Osteocyte (in vitro differentiated cells): ENCODE results near the gene RASGEF1C. TPM values are rescaled to one million over a fixed set of nuclear protein-coding genes. Genes with fewer than 3 reads are reported as not detected.
"Not testable (repeated sequence)": the region's sequence is repeated elsewhere in the genome, so short reads cannot be mapped to it uniquely, and the experiment has no call there.

Source experiments
- DNase-seq: peaks from one replicate; pipeline ENCODE4 v3.0.0; 2021; ENCODE audit warnings: mixed read lengths; ENCODE audit not compliant: unreplicated experiment; ENCODE audit errors: extremely low spot score
- H3K27ac Mint-ChIP-seq: one replicate; pipeline ENCODE4 v1.8.0; 2021; ENCODE audit warnings: mild to moderate bottlenecking, mixed read lengths; ENCODE audit not compliant: unreplicated experiment
- H3K27me3 Mint-ChIP-seq: one replicate; pipeline ENCODE4 v1.8.0; 2021; ENCODE audit warnings: mixed read lengths; ENCODE audit not compliant: unreplicated experiment
- H3K36me3 Mint-ChIP-seq: one replicate; pipeline ENCODE4 v1.8.0; 2021; ENCODE audit warnings: mixed read lengths; ENCODE audit not compliant: unreplicated experiment
- H3K4me1 Mint-ChIP-seq: one replicate; pipeline ENCODE4 v1.8.0; 2021; ENCODE audit warnings: mixed read lengths; ENCODE audit not compliant: unreplicated experiment
- H3K4me3 Mint-ChIP-seq: one replicate; pipeline ENCODE4 v1.8.0; 2021; ENCODE audit warnings: mild to moderate bottlenecking, moderate library complexity, mixed read lengths; ENCODE audit not compliant: unreplicated experiment
- H3K9me3 Mint-ChIP-seq: one replicate; pipeline ENCODE4 v1.8.0; 2021; ENCODE audit warnings: mixed read lengths; ENCODE audit not compliant: unreplicated experiment
- CTCF ChIP-seq: fragments of 200-600 bp; sonication (generic); IDR thresholded peaks from 2 replicates; pipeline ENCODE4 v1.5.0; 2021; ENCODE audit warnings: antibody characterized with exemption, mild to moderate bottlenecking, moderate library complexity
- total RNA-seq: library from RNA; stranded (reverse); gene quantifications from 2 replicates; pipeline ENCODE4 v1.2.1, GENCODE V29; 2021

The RASGEF1C gene
- total RNA-seq, 1 donor from 2014 or later: not detected

- H3K9me3 Mint-ChIP-seq: no peaks in the 10 kb centered on the region
- TF ChIP-seq CTCF: no peak
- no peaks in the 10 kb centered on the region for H3K4me1 Mint-ChIP-seq
- DNase-seq: peak; percentile 82
- H3K27ac Mint-ChIP-seq: no peak overlapping the region
- peaks cover 15% of the 10 kb centered on the region for H3K27me3 Mint-ChIP-seq
- no peaks in the 10 kb centered on the region for H3K36me3 Mint-ChIP-seq
- H3K4me3 Mint-ChIP-seq: no peak overlapping the region
These were observed 79.5 kb downstream of the RASGEF1C start for GRCh38 chr5:180129291-180130190.

GRCh38 chr5:180128671-180129261, 80.2 kb downstream of the RASGEF1C start:
- DNase-seq: peak; percentile 77
- peaks cover 23% of the 10 kb centered on the region for H3K27me3 Mint-ChIP-seq
- no peaks in the 10 kb centered on the region for H3K4me1 Mint-ChIP-seq
- no peak overlapping the region for H3K4me3 Mint-ChIP-seq
- no peaks in the 10 kb centered on the region for H3K9me3 Mint-ChIP-seq
- H3K36me3 Mint-ChIP-seq: no peaks in the 10 kb centered on the region
- no peak overlapping the region for H3K27ac Mint-ChIP-seq
- no peak for TF ChIP-seq CTCF

- no peaks in the 10 kb centered on the region for H3K36me3 Mint-ChIP-seq
- no peaks in the 10 kb centered on the region for H3K9me3 Mint-ChIP-seq
- peak; percentile 81 for DNase-seq
- H3K4me3 Mint-ChIP-seq: no peak overlapping the region
- no peak for TF ChIP-seq CTCF
- peaks cover 31% of the 10 kb centered on the region for H3K27me3 Mint-ChIP-seq
- H3K27ac Mint-ChIP-seq: no peak overlapping the region
- no peaks in the 10 kb centered on the region for H3K4me1 Mint-ChIP-seq
These were observed 81.0 kb downstream of the RASGEF1C start for GRCh38 chr5:180127682-180128670.

- Mint-ChIP-seq H3K4me3 (no peak overlapping the region), H3K27ac (no peak overlapping the region), H3K27me3 (peaks cover 39% of the 10 kb centered on the region), H3K9me3 (no peaks in the 10 kb centered on the region), H3K4me1 (no peaks in the 10 kb centered on the region), H3K36me3 (no peaks in the 10 kb centered on the region)
- TF ChIP-seq CTCF: peak; percentile 84
- peak; percentile 85 for DNase-seq
These were observed 82.0 kb downstream of the RASGEF1C start for GRCh38 chr5:180126716-180127681.

GRCh38 chr5:180126156-180126555, 82.9 kb downstream of the RASGEF1C start:
- H3K27me3 Mint-ChIP-seq: peaks cover 41% of the 10 kb centered on the region
- not testable (repeated sequence) for H3K4me1 Mint-ChIP-seq, H3K9me3 Mint-ChIP-seq, H3K27ac Mint-ChIP-seq, H3K36me3 Mint-ChIP-seq, H3K4me3 Mint-ChIP-seq
- peak; percentile 63 for DNase-seq

GRCh38 chr5:180124662-180125061, 84.3 kb downstream of the RASGEF1C start:
- H3K27me3 Mint-ChIP-seq: peaks cover 38% of the 10 kb centered on the region
- not testable (repeated sequence) for H3K4me1 Mint-ChIP-seq, H3K36me3 Mint-ChIP-seq, H3K9me3 Mint-ChIP-seq, H3K27ac Mint-ChIP-seq, H3K4me3 Mint-ChIP-seq
- DNase-seq: peak; percentile 21
